ENCODE results near the gene NENF.
A peak's percentile ranks its signal among the peaks of the same experiment; 100 is the strongest.
"Not testable (repeated sequence)": the region's sequence is repeated elsewhere in the genome, so short reads cannot be mapped to it uniquely, and the experiment has no call there.

NENF gene

DNA sequence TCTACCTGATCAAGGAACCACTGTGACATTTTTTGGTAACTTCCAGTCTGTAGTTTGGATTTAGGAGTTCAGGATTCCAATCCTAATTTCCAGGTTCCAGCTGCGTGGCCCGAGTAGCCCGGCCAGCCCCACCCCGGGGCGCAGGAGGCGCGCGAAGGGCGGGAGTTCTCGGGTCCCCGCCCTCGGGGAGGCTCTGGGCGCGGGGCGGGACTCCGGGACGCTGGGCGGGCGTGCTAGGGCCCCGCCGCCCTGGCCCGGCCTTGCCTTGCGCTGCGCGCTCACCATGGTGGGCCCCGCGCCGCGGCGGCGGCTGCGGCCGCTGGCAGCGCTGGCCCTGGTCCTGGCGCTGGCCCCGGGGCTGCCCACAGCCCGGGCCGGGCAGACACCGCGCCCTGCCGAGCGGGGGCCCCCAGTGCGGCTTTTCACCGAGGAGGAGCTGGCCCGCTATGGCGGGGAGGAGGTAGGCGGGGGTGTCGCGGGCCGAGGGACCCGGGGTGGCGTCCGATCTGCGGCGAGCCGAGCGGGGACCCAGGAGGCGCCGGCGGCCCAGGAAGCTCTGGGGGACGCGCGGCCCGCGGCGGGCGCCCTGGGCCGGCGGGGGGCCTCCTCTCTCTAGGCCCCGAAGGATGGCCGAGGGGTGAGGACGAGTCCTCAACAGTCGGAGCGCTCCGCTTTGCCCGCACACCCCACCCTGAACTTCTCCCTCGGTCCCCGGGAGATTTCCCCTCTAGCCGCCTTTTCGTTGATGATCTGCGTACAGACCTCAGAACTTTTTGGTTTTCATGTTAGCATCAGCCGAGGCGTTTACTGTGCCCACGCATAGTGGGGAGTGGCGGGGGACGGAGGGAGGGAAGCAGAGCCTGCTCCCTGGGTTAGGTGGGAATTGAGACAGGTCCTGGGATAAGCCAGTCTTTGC is at the start of gene NENF:
TSS of gene NENF (plus strand) at position 260 of the 916 bp plus-strand sequence. CDS start at position 284, 24 bp downstream.
- DNase-seq: peak; percentile 54

DNA sequence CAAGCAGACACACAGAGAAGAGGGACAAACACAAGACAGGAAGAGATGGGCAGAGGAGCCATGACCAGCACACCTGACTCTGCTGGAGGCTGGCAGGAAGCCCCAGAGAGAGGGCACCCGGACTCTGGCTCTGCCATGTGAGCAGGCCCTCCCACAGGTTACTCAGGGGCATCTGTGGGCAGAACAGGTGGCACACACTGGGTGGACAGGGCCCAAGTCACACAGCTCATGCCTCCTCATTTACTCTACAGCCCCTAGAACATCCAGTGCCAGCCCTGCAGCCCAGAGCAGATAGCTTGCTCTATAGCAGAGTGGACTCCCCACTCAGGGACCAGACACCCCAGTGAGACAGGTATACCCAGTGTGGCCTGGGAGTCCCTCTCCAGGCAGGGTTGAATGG is 46.7 kb upstream of the NENF start:
- DNase-seq: no peak

DNA sequence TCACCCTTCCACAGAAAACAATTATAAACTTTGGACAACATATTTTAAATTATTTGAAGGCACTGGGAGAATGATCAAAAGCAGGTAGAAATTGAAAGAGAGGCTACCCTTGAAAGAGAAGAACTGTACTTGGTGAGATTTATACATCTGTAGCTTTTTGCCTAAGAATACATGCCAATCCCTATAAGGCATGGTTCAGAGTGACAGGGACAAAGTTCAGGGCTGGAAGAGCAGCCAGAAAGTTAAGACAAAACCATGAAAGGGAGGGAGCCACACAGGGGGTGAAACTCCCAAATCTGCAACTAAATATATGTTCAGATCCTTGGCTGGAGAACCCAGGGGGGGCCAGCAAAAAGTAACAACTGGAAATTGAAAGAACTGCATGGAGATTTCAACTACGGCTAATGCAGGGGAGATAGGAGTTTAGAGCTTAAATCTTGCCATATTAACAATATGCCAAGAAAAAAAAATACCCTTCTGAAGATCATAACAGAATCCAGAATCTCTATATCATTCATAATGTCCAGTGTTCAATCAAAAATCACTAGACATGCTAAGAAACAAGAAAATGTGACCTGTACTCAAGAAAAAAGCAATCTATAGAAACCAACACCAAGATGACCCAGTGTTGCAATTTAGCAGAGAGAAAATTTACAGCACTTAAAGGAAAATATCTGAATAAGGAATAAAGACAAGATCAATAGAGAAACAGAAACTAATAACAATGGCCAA is 43.6 kb upstream of the NENF start:
- no peak for DNase-seq

DNA sequence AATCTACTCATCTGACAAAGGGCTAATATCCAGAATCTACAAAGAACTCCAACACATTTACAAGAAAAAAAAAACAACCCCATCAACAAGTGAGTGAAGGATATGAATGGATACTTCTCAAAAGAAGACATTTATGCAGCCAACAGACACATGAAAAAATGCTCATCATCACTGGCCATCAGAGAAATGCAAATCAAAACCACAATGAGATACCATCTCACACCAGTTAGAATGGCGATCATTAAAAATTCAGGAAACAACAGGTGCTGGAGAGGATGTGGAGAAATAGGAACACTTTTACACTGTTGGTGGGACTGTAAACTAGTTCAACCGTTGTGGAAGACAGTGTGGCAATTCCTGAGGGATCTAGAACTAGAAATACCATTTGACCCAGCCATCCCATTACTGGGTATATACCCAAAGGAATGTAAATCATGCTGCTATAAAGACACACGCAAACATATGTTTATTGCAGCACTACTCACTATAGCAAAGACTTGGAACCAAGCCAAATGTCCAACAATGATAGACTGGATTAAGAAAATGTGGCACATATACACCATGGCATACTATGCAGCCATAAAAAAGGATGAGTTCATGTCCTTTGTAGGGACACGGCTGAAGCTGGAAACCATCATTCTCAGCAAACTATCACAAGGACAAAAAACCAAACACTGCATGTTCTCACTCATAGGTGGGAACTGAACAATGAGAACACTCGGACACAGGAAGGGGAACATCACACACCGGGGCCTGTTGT is 36.9 kb upstream of the NENF start:
- not testable (repeated sequence) for DNase-seq

DNA sequence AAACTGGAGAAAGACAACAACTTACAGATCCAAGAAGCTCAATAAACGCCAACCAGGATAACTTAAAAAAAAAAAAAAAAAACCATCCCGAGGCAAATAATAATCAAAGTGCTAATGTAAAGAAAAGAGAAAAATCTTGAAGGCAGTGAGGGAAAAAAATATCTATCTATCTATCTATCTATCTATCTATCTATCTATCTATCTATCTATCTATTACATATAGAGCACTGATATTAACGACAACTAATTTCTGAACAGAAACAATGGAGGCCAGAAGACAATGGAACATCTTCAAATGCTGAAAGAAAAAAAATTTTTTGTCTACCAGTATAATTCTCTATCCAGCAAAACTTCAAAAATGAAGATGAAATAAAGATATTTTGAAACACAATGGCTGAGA is 36.1 kb upstream of the NENF start:
- DNase-seq: no peak

DNA sequence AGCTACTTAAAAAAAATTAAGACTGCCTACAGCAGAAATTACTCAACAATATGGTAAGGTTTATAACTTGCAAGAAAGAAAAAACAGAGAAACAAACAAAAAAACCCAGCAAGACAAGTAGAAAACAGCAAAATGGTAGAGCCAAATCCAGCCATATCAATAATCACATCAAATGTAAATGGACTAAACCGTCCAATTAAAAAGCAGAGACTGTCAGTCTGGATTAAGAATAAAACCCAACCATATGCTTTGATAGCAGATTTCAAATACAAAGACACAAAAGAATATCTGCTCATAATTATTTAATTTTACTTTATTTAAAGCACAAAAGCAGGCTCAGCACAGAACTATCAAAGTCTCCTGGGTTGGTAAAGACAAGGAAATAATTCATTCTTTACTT is 35.5 kb upstream of the NENF start:
- DNase-seq: no peak

DNA sequence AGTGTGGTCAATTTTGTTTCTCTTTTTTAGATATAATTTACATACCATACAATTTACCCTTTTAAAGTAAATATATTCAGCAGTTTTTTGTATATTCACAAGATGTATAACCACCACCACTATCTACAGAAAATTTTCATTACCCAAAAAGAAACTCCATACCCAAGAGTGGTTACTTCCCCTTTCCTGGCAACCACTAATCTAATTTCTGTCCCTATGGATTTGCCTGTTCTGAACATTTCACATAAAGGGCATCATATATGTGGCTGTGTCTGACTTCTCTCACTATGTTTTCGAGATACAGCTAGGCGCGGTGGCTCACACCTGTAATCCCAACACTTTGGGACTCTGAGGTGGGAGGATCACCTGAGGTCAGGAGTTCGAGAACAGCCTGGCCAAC is 31.7 kb upstream of the NENF start:
- no peak for DNase-seq

DNA sequence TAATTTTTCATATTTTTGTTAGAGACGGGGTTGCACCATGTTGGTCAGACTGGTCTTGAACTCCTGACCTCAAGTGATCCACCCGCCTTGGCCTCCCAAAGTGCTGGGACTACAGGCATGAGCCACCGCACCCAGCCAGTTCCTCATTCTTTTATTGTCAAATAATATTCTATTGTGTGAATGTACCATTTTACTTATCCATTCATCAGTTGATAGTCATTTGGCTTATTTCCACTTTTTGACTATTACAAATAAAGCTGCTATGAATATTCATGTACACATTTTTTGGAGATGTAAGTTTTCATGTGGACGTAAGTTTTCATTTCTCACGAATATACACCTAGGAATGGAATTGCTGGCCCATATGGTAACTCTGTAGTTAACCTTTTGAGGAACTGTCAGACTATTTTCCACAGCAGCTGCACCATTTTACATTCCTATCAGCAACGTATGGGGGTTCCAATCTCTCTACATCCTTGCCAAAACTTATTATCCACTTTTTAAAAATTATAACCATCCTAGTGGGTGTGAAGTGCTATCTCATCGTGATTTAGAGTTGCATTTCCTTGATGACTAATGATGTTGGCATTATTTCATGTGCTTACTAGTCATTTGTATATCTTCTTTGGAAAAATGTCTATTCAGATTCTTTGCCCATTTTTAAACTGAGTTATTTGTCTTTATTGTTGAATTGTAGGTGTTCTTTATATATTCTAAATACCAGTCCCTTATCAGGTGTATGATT is 30.7 kb upstream of the NENF start:
- DNase-seq: no peak

DNA sequence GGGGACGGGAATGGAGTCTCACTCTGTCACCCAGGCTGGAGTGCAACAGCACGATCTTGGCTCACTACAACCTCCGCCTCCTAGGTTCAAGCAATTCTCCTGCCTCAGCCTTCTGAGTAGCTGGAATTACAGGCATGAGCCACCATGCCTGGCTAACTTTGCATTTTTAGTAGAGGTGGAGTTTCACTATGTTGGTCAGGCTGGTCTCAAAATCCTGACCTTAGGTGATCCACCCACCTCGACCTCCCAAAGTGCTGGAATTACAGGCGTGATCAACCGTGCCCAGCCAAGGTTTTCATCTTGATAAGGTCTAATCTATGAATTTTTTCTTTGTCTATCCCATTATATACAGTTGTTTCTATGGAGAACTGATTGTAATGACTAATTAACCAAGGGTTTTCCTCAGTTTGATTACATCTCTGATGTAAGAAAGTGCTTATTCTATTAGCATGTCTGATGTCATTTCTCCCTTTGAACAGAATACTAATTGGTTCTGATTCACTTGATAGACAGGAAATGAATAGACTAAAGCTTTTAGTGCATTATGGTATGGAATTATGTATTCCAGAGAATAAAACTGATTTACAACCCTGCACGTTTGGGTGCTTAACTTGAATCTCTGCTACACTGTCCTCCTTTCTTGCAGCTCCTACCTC is 29.9 kb upstream of the NENF start:
- no peak for DNase-seq

DNA sequence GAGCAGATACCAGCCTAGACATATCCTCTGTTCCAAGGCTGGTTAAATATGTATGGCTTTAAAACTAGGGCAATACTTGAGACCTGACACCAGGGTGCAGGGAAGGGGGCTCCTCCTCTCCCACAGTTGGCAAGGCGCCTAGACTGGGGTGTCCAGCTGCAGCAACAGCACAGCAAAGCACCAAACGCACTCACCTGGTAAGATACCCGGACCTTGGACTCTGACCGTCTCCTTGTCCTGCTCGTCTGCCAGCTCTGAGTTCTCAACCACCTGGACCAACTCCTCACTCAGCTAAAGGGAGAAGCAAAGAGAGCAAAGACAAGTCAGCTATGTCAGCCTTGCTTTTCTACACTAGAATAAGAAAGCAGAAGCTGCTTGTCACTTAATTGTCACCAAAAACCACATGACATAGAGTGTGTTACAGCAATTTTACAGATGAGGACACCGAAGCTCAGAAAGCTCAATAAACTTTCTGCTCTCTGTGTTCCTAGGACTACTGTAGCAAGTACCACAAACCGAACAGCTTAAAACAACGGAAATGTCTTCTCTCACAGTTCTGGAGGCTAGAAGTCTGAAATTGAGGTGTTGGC is 22.4 kb upstream of the NENF start:
- DNase-seq: no peak

DNA sequence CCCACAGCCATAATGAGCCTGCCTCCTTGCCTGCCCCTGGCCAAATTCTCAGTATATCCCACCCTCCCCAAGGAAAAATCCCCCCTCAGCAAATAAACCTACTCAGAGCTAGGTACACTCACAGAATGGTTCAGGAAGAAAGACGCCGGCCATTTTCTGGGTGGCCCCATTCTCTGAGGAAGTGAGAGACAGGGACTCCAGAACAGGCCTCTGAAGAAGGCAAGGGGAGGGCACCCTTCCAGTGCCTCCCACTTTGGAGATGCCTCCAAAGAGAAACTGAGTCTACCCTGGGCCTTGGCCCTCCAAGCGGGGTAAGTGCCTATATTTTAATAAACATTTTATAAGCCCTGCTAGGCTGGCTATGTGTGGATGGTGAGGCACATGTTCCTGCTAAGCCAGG is 20.3 kb upstream of the NENF start:
- DNase-seq: no peak

DNA sequence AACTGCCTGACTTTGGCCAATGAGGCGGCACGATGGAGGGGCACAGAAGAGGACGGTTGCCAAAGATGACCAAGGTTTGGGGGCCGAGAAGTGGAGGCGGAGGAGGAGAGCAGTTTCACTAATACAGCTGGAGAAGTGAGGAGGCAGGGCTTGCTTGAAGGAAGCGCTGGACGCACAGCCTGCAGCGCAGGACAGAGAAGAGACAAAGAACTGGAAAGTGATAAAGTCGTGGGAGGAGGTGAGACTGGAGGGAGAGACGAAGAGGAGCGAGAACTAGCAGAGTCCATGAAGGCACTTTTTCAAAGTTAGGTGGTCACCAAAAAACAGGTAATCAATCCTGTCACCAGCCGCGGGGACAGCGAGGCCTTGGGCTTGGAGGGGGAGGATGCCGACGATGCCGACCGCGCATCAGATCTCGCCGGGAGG is 18.8 kb upstream of the NENF start:
- no peak for DNase-seq

DNA sequence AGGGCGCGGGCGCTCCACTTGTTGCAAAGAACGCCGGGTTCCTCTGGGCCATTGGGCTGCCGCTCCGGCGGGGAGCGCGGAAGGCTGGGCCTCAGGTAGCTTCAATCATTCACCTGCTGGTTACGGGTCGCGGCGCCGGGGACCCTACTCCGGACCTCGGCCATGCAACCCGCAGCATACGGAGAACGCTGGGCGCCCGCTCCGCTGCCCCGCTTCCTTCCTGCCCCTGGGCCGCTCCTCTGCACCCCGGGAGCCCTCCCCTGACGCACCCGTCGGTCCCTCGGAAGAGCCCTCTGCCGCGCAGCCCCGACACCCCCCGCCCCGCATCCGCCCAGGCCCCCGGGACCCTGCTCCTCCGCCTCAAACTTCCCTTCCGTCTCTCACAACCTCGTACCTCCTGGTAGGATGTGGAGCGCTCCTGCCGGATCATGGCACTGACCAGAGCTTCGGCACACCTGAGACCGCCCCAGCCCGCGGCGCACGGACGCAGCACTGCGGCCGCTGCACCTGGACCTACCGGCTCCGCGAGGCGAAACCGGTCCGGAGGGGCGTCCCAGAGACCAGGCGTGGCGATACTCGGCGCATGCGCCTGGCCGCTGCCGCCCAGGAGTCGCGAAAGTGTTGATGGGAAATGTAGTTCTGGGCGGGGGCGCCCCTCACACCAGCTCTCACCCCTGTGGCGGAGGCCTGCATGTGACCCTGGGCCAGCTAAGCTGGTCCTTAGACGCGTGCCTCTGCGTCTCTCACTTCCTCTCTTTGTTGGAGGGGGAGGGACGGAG is 18.2 kb upstream of the NENF start, which contains the start of gene PACC1:
TSS of gene PACC1 (minus strand) at position 559 of the 779 bp plus-strand sequence. CDS start at position 430, 129 bp downstream.
- peak; percentile 76 for DNase-seq

DNA sequence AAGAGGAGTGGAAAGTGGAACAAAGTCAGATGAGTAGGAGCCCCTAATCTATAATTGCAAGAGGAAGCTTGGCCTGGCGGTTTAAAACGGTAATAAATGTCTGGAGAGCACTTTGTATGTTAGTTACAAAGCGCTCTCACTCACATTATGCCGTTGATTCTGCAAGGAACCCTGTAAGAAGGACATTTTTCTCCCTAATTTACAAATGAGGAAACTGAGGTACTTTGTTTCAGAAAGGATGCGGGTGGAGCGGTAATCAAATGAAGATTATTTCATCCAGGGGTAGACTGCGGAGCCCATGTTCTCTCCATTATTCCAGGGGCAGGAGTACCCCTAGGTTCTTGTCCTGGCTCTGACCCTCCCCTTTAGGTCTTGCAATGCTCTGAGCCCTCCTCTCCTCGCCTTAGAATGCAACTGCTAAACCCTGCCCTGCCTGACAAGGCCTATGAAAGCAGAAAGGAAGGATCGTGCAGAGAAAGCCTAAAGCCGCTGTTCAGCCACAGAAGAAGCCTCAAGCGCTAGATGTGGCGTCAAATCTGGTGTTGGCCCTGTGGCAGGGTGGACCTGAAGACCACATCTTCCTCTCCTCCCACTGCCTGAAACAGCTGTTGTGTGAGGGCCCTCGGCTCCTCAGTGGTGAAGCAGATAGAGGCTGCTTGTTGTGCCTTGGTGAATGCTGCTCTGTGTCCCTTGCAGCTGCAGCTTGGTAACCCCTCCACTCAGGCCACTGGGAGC is 17.4 kb upstream of the NENF start:
- no peak for DNase-seq

DNA sequence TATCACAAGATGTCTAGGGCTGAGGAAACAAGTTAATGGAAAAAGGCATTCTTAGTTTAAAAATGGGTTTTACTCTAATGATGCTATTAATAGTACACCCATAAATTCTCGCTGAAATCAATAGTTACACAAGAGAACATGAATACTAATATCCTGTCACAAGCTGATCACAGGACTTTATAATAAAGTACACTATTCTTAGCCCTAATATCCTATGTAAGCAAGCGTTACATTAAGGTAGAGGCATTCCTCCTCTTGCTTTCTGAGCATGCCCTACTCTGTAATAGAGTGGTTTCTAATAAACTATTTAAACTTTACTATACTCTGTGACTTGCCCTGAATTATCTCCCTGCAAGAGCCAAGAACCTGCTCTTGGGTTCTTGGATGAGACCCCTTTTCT is 11.6 kb upstream of the NENF start:
- DNase-seq: no peak

DNA sequence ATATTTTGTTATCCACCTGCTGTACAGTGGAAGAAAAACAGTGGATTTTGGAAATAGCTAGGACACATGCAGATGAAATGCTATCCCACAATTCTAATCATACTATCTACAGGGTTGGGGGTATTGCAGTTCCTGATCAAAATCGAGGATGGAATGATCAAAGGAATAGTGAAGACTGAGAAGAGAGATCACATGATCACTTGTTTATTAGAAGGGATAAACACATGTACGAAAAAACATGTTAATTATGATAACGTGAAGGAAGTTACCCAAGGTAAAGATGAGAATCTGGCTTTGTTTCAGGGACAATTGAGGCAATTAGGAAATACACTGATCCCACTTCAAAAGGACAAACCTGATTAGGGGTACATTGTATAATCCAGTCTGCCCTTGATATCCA is 8.8 kb upstream of the NENF start:
- no peak for DNase-seq

DNA sequence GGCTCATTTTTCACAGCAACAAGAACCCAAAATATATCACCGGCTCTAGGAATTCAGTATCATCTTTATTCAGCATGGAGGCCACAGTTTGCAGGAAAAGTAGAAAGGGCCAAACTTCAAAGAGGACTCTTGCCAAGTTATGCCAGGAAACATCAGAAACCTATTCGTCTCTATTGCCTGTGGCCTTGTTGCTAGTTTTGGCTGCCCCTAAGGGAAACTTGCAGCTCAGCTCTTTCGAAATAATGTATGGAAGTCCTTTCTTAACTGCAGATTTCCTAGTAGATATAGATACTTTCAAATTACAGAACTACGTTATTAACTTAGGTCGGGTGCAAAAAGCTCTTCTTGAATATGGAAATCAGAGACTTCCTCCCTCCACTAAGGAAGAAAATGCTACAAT is 4.2 kb upstream of the NENF start:
- no peak for DNase-seq

DNA sequence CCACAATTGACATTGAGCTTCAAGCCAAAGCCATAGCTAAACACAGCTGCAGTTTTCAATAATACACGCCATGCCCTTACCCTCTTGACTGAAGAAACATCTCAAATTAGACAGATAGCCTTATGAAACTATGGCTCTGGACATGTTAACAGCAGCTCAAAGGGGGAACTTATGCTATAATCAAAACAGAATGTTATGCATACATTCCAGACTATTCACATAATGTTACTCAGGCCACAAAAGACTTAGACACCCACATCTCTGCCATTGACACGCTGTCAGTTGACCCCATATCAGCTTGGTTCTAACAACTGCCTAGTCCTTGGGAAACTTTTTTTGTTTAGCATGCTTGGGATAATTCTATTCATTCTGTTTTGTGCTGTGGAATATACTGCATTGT is 2.3 kb upstream of the NENF start:
- DNase-seq: no peak

DNA sequence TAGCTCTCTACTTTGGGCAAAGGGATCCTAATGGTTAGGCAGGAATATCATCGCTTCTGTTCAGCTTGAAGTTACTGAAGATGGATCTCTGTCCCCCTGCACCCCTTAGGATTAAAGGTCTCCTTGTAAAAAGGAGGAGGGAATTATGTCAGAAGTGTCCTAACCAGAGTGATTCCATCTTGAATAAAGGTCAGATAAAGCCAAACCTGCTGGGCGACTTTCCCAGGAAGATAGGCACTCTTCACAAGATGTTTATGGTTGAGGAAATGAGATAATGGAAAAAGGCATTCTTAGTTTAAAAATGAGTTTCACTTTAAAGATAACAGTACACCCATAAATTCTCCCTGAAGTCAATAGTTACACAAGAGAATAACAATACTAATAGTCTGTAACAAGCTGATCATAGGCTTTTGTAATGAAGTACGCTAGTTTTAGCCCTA is 1.7 kb upstream of the NENF start:
- DNase-seq: no peak

DNA sequence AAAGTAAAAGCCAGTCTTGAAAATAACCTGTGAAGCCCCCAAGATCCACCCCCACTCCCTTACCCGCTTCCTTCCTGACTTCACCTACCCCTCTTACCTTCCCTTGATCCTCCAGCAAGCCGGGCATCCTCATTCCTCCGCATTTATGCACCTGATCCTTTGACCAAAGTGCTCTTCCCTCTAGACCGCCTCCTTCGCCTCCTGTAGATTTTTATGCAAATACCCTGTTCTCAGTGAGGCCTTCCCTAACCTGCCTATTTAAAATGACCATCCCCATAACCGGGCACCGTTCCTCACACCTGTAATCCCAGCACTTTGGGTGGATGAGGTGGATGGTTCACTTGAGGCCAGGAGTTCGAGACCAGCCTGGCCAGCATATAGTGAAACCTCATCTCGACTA is 1.1 kb upstream of the NENF start:
- no peak for DNase-seq
